ENCODE data around the gene SET. TPM values are rescaled to one million over a fixed set of nuclear protein-coding genes. Genes with fewer than 3 reads are reported as not detected.

SET gene
- total and polyA plus RNA-seq, 2 of the 13 experiments (the other 11 are each of a cell fraction or from before 2014, with no cell fraction given), result 94.2 to 611 TPM

- Histone ChIP-seq H3K9ac (ENCODE audit: insufficient read depth, low read depth, low read length) (no peak overlapping the region), H4K20me1 (ENCODE audit: insufficient read depth, low read length) (no peaks in the 10 kb centered on the region), H3K4me3 (replicated peaks in 1 of 3; ENCODE audit: insufficient read depth in 1 of 3, low read depth in 2 of 3, low read length in 3 of 3) (no peak overlapping the region), H3K9me3 (ENCODE audit: low read length) (no peaks in the 10 kb centered on the region), H2AFZ (ENCODE audit: low read length) (no peak overlapping the region), H3K36me3 (replicated peaks in 1 of 2; ENCODE audit: control insufficient read depth in 1 of 2, insufficient read depth in 2 of 2, low read length in 2 of 2) (peaks cover 7 to 19% of the 10 kb centered on the region in 2 experiments; a peak in 3 of 5 replicates), H3K4me2 (ENCODE audit: low read depth, low read length) (no peak overlapping the region), H3K4me1 (ENCODE audit: insufficient read depth, low read length) (peaks cover 10% of the 10 kb centered on the region), H3K27me3 (ENCODE audit: control insufficient read depth in 1 of 2, insufficient read depth in 2 of 2, low read length in 2 of 2) (no peaks in the 10 kb centered on the region), H3K79me2 (ENCODE audit: insufficient read depth, low read length) (no peaks in the 10 kb centered on the region), H3K27ac (ENCODE audit: extremely low read length, insufficient read depth, low read length) (no peak overlapping the region)
- no peak for ATAC-seq
- CTCF ChIA-PET (ENCODE audit: low intra/inter-chr PET ratio, low total read pairs), result no interaction called here
- no peak for FAIRE-seq
- no TSS peak for BruUV-seq (replicated peaks)
- WGBS (ENCODE audit: low lambda C conversion rate), result 100% methylated on average over 6 of the region's 6 CpGs
- POLR2A ChIA-PET, result no interaction called here
- in situ Hi-C loops (cut with HindIII; ENCODE audit: extremely low pct_ligation_motif_present, low pct_unique_long_range_greater_than_20kb) (no loop called here), intact Hi-C loops (cut with micrococcal nuclease; ENCODE audit: unreplicated experiment) (no loop called here)
- no peak for DNase-seq (ENCODE audit: low spot score)
- TF ChIP-seq NFAT5 (CRISPR knock-in tag; IDR thresholded peaks at IDR 0.05), result no peak
- no peak for TF ChIP-seq TCF7 (IDR thresholded peaks at IDR 0.05; ENCODE audit: low read depth)
- no peak for TF ChIP-seq ZBTB25 (CRISPR knock-in tag; IDR thresholded peaks at IDR 0.05)
- TF ChIP-seq MAX (IDR thresholded peaks at IDR 0.05), result no peak
- no peak for TF ChIP-seq SAP130 (CRISPR knock-in tag; IDR thresholded peaks at IDR 0.05; ENCODE audit: low read depth)
- TF ChIP-seq SNAPC5 (CRISPR knock-in tag; IDR thresholded peaks at IDR 0.05; ENCODE audit: borderline replicate concordance), result no peak
- TF ChIP-seq HBP1 (CRISPR knock-in tag; IDR thresholded peaks at IDR 0.05; ENCODE audit: low read depth), result no peak
- TF ChIP-seq JARID2 (CRISPR knock-in tag; IDR thresholded peaks at IDR 0.05; ENCODE audit: insufficient replicate concordance), result no peak
- TF ChIP-seq CTCF (CRISPR knock-in tag; IDR thresholded peaks at IDR 0.05), result no peak
- TF ChIP-seq ZBTB39 (CRISPR knock-in tag; IDR thresholded peaks at IDR 0.05), result no peak
These were observed 26.4 kb downstream of the SET start for GRCh38 chr9:128715436-128715750.
